Sciatic nerve (tissue), 2 donors: ENCODE results near the gene SYT5. TPM values are rescaled to one million over a fixed set of nuclear protein-coding genes. Genes with fewer than 3 reads are reported as not detected.
A peak's percentile ranks its signal among the peaks of the same experiment; 100 is the strongest.
"Not testable (repeated sequence)": the region's sequence is repeated elsewhere in the genome, so short reads cannot be mapped to it uniquely, and the experiment has no call there.

Source experiments
- ATAC-seq: fragments of 200-7000 bp; cut with Tn5 transposase; one replicate; pipeline ENCODE4 v1.9.1; 2020; ENCODE audit warnings: mild to moderate bottlenecking, moderate library complexity
- DNase-seq: peaks from one replicate; pipeline ENCODE4 v3.0.0-alpha.2; 2020; ENCODE audit warnings: low spot score
- intact Hi-C: fragments of 100-400 bp; cut with DNase I; formaldehyde crosslinking; loops from one replicate; pipeline ENCODE4 v1.14.2; 2022
- total RNA-seq: library from RNA; stranded (reverse); fragmentation: NEBNext Ultra II Directional; extraction: Animal tissue kit (Norgen Biotek cat#: 25700); gene quantifications from one replicate; pipeline ENCODE4 v1.2.1, GENCODE V29; 2021
- donor health status: DM: no; HTN: no; CAD: no.
- donor health status: DM: no; HTN: no; CAD: no.

The SYT5 gene
- total RNA-seq, 1 donor from 2014 or later, result not detected

- intact Hi-C loops, result no loop called here
- peak; percentile 64 for ATAC-seq
- DNase-seq, result peak; percentile 75
Observed at GRCh38 chr19:55173714-55174409, 6.2 kb downstream of the SYT5 start.

- no peak for ATAC-seq
- intact Hi-C loops, result no loop called here
- no peak for DNase-seq
Observed at GRCh38 chr19:55173186-55173713, 6.8 kb downstream of the SYT5 start.

DNA sequence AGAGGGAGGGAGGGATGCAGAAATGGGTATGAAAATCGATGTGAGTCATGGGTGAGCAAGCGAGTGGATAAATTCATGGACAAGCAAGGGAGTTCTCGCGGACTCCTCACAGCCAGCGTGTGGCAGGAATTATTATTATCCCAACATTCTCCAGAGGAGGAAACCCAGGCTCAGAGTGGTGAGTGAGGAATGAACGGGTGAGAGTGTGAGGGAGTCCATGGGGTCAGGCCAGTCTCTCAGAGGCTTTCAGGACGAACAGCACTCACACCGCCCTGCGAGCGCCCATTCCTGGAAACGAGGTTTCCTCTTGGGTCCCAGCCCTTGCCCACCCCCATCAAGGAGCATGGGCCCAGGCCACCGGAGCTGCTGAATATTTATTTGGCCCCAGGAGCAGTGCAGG, 7.3 kb downstream of the SYT5 start:
- ATAC-seq, result peak; percentile 10
- intact Hi-C loops, result no loop called here

GRCh38 chr19:55172318-55172717, 7.8 kb downstream of the SYT5 start:
- DNase-seq, ATAC-seq, intact Hi-C loops: not testable (repeated sequence)

More for the DNA sequence above, 7.3 kb downstream of the SYT5 start:
- DNase-seq, result no peak

GRCh38 chr19:55171440-55171839, 8.6 kb downstream of the SYT5 start:
- ATAC-seq (no peak), DNase-seq (no peak)
- intact Hi-C loops, result no loop called here

DNA sequence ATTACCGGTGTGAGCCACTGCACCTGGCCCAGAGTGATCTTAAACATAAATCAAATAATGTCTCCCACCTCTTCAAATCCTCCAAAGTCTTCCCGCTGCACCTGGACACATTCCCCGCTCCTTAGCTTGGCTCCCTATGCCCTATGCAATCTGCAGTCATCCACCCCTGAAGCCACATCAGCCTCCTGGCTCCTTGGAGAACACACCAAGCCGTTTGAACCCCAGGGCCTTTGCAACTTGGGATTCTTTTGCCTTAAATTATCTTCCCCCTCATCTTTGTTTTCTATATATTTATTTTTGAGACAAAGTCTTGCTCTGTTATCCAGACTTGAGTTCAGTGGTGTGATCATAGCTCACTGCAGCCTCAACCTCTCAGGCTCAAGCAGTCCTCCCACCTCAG, 11.0 kb downstream of the SYT5 start:
- intact Hi-C loops, result no loop called here
- ATAC-seq (no peak), DNase-seq (no peak)

DNA sequence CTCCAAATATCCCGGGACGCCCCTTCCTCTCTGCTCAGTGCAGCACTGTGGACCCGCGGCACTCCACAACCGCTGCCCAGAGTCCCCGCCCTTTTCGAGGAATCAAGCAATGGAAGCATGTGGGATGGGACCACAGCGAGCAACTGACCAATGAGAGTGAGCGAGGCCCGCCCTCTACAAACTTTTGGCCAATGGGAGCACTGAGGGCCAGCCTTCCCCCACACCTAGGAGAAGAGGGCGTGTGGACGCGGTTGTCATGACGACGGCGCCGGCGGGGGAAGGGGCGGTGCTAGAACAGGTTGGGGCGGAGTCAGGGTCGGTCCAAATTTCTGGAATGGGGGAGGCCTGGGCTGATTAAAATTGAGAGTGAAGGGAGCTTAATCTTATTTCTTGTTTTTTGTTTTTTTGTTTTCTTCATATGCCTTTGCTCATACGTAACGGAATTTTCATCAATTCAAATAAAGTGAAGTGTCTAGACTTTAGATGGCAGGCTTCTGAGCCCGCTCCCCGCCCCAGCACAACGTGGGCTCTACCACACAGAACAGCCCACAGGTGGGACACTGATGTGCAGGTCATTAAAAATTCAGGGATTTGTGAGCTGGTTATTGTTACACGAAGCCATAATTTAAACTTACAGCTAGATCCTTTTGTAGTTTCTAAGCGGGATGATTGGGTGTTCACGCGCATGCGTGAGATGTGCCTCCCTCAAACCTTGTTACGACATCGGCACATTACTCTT, 13.4 kb downstream of the SYT5 start, which contains the start of gene DNAAF3:
Gene DNAAF3, minus strand, starts transcription at position 84 of the 739 bp plus-strand sequence. CDS start 200 bp downstream, outside the sequence.
- DNase-seq (peak; percentile 90), ATAC-seq (peak; percentile 96)
- intact Hi-C loops, result no loop called here

GRCh38 chr19:55165952-55166529, 14.0 kb downstream of the SYT5 start:
- intact Hi-C loops, result no loop called here
- ATAC-seq (peak; percentile 60), DNase-seq (no peak)

- intact Hi-C loops, result no loop called here
- no peak for ATAC-seq
- DNase-seq, result no peak
Observed at GRCh38 chr19:55161571-55162322, 18.3 kb downstream of the SYT5 start.

- DNase-seq (no peak), ATAC-seq (no peak)
- intact Hi-C loops, result no loop called here
Observed at GRCh38 chr19:55160986-55161365, 19.1 kb downstream of the SYT5 start.

GRCh38 chr19:55160128-55160985, 19.7 kb downstream of the SYT5 start:
- intact Hi-C loops, result no loop called here
- DNase-seq (peak; percentile 81), ATAC-seq (peak; percentile 69)

- ATAC-seq, result peak; percentile 82
- DNase-seq, result no peak
- intact Hi-C loops, result no loop called here
Observed at GRCh38 chr19:55158848-55159749, 21.0 kb downstream of the SYT5 start.

GRCh38 chr19:55158423-55158822, 21.7 kb downstream of the SYT5 start:
- DNase-seq (no peak), ATAC-seq (no peak)
- intact Hi-C loops, result no loop called here

DNA sequence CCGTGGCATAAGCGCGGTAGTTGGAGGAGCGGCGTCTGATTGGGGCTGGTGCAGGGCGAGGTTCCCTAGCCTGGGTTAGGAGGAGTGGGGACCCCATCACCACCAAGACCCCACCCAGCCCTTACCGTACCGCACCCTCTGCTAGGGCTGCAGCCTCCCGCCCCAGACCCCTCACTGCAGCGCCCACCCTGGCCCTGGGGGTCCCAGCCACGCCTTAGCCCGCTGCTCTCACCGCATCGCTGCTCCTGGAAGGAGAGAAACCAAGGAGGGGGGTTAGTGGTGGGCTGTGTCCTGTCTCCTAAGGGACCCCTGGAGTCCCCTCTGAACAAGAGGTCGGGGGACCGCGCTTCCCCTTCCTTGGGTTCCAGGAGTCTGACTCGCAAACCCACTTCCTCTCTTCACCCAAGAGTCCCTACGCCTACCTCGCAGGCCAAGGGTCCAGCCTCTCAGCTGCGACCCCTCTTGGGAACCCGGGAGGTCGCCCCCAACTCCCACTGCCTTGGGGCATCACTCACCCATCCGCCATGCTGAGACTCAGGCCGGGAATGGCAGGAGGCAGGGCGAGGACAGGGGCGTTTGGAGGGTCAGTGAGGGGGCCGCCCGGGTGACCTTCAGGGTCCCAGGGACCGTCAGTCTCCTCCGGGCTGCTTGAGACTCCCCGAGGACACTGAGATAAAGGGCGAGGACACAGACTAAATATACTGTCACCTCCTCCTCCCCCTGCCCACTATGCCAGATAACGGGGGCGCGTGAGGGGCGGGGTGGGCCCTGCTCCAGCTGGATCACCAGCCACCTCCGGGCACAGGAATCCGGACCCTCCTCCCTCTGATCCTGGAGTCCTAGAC, 22.8 kb downstream of the SYT5 start, which contains the start of gene TNNI3:
Gene TNNI3, minus strand, starts transcription at position 669 of the 845 bp plus-strand sequence. Its CDS starts 143 bp downstream, at position 526.
- ATAC-seq (no peak), DNase-seq (no peak)
- intact Hi-C loops, result no loop called here

DNA sequence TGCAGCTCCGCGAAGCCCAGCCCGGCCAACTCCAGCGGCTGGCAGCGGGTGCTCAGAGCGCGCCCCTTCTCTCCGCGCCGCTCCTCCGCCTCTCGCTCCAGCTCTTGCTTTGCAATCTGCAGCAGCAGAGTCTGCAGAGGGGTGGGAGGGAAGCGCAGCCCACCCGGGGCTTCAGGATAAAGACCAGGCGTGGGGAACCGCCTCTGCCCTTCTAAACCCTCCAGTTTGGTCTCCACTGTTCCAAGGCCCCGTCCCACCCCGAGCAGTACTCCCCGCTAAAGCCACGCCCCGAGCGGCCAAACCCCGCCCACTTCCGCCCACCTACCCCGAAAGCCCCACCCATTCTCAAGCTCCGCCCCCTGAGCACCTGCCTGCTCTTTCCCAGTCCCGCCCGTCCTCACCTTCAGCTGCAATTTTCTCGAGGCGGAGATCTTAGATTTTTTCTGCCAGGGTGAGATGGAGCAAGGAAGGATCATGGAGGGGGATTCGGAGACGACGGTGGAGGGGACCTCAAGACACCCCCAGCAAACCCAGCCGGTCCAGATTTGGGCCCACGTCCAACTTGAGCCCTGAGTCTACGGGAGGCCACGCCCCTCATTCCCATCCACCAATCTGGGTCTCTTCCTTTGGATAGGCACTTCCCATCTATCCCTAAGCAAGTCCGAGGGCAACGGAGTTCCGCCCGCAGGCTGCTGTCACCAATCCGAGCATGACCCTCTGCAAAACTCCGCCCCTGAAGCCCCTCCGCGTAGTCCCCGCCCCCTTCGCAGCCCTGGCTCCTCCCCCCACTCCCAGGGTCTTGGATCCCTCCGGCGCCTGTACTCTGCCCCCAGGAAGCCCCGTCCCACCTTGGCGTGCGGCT, 23.7 kb downstream of the SYT5 start:
- ATAC-seq, result no peak
- intact Hi-C loops, result no loop called here
- DNase-seq, result no peak
